HG02943 (cell line): ENCODE data around the gene ATF4.

Experiments used
- ATAC-seq: cut with Tn5 transposase; IDR thresholded peaks from one replicate; pipeline ENCODE4 v1.9.1; 2021; ENCODE audit warnings: mild to moderate bottlenecking, low read depth, moderate library complexity; ENCODE audit not compliant: unreplicated experiment

The ATF4 gene

DNA sequence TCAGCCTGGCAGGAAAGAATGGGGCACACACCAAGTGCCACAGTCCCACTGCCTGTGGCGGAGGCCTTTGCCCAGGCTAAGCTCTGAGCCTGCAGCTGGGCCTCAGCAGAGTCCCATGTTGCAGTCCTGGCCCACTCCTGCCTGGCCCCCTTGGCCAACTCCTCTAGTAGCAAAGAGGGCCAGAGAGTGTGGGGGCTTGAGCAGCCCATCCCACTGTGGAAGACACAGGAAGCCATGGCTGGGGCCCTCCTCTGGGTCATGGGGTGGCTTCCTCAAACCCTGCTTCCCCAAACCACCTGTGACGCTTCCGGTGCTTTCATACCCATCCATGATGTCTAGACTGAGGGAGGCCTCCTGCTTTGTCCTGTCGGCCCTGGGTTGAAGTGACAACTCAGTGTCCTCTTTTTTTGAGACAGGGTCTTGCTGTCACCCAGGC lies 6.4 kb downstream of the ATF4 start:
- ATAC-seq, result no peak

DNA sequence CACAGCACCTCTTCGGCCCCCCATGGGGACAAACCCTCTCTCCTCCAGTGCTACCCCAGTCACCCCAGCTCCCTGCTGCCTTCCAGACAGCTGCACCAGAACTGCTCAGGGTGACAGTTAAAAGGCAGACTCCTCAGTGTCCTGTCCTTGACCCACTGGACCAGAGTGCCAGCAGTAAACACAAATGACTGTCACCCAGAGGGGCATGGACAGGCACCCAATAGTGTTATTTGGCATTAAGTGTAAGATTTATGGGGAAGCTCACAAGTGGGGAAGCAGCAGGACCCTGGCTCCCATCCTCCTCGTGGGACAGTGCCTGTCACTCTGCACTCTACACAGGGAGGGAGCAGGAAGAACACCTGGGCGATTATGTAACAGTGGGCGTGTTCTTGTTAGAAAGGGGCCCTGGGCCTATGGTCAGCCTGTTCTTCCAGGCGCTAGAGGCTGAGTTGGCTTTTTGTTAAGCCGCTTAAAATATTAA lies 7.2 kb downstream of the ATF4 start:
- ATAC-seq, result no peak

DNA sequence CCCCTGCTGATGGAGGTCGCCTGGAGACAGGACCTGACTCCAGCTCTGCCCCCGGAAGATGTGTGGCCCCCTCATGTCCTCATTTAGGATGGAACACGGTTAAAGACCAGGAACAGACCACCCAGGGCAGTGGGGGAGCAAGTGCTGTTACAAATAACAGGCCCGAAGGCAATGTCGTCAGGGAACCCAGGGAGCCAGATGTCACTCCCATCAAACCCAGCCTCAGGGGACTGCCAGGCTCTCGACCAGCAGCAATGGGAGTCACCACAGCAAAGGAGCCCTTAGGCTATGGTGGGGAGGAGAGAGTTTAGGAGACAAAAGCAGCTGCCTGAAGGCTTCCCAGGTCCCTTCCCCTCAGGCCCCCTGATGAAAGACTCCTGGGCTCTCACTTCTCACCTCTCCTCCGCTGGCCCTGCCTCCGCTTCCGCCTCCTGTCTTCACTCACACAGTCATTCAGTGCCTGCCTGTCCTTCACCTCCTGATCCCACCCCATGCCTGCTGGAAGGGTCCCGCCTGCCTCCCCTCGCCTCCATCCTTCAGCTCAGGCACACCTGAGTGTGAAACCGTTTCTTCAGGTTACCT lies 7.8 kb downstream of the ATF4 start:
- ATAC-seq, result no peak

GRCh38 chr22:39528681-39529486 lies 8.5 kb downstream of the ATF4 start:
- no peak for ATAC-seq

- no peak for ATAC-seq
Observed at GRCh38 chr22:39529487-39529851, 9.1 kb downstream of the ATF4 start.

DNA sequence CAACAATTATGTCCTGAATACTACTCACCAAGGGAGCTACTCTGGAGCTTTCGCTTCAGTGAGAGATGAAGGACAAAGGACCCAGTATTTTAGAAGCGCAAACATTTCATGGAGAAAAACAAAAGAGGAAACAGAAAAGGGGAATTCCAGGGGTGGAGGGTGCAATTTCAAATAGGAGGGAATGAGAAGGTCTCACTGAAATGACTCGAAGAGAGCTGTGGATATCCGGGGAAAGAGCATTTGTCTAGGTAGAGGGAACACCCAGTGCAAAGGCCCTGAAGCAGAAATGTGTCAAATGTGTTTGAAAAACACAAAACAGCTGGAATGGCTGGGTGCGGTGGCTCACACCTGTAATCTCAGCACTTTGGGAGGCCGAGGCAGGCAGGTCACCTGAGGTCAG lies 9.8 kb downstream of the ATF4 start:
- ATAC-seq, result no peak

GRCh38 chr22:39530692-39531331 lies 10.4 kb downstream of the ATF4 start:
- ATAC-seq, result no peak

DNA sequence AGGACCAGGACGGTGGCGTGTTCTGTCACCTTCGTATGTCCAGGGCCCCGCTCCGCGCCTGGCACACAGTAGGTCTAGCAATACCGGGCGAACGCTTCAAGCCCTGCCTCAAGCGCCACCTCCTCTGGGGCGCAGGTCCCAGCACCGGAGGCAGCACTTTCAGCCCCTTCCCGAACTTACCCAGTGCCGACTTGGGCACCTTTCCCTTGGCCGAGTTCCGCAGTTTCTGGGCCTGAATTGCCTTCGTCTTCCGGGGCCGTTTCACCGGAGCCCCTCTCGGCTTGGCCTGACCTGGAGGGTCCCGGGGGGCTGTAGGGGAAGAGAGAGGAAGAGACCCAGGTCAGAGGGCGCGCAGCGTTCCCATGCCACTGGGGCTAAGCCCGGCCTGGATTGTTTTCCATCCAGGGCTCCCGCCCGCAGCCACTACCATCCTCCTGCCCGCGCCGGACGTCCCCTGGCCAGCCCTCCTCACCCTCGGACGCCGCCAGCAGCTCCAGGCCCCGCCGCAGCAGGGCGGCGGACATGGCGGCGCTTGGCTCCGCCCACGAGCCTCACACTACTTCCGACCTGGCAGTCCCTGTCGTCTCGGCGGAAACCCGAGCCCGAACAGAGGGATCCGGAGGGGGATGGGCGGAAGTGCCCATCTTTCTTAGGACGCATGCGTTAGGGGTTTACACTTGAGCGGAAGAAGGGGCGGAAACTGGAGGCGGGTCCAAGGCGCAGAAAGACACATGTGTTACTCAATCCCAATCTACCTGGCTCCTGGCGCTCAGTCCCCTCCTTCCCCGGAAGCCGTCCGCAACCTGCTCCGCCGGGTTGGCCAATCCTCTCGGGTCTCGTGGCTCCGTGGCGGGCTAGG lies 12.1 kb downstream of the ATF4 start, which contains the start of gene RPS19BP1:
RPS19BP1 (minus strand) TSS at position 534 of the 859 bp plus-strand sequence; CDS start at position 524, 10 bp downstream.
- peak; percentile 75 for ATAC-seq

GRCh38 chr22:39534092-39534506 lies 13.7 kb downstream of the ATF4 start:
- no peak for ATAC-seq

GRCh38 chr22:39534591-39535356 lies 14.4 kb downstream of the ATF4 start:
- no peak for ATAC-seq

GRCh38 chr22:39535357-39535725 lies 15.0 kb downstream of the ATF4 start:
- no peak for ATAC-seq

DNA sequence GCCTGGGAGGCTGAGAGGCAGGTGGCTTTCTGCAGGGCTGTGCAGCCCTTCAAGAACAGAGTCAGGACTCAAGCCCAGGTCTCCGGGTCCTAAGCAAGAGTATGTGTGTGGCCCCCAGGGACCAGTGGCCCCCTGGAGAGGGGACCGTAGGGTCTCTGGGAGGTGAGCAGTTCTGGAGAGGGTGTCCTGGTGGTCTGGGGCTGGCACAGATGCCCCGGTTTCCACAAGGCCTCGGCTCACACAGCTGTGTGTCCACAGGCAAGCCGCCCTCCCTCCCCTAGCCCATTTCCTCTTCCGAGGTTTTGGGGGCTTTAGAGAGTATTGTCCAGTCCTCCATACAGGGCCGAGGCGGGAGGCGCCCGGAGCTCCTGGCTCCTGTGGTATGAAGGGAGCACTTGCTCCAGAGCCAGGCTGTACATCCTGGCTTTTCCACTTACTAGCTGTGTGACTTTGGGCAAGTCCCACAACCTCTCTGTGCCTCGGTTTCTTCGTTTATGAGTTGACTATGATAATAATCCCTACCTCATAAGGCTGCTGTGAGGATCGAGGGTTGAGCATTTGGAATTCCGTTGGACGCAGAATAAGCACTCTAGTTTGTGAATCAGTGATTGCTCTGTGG lies 15.6 kb downstream of the ATF4 start:
- no peak for ATAC-seq

- ATAC-seq, result no peak
Observed at GRCh38 chr22:39536711-39537110, 16.3 kb downstream of the ATF4 start.

- no peak for ATAC-seq
Observed at GRCh38 chr22:39537975-39538374, 17.6 kb downstream of the ATF4 start.

- no peak for ATAC-seq
Observed at GRCh38 chr22:39543095-39543494, 22.7 kb downstream of the ATF4 start.

- no peak for ATAC-seq
Observed at GRCh38 chr22:39545386-39546365, 25.3 kb downstream of the ATF4 start.

DNA sequence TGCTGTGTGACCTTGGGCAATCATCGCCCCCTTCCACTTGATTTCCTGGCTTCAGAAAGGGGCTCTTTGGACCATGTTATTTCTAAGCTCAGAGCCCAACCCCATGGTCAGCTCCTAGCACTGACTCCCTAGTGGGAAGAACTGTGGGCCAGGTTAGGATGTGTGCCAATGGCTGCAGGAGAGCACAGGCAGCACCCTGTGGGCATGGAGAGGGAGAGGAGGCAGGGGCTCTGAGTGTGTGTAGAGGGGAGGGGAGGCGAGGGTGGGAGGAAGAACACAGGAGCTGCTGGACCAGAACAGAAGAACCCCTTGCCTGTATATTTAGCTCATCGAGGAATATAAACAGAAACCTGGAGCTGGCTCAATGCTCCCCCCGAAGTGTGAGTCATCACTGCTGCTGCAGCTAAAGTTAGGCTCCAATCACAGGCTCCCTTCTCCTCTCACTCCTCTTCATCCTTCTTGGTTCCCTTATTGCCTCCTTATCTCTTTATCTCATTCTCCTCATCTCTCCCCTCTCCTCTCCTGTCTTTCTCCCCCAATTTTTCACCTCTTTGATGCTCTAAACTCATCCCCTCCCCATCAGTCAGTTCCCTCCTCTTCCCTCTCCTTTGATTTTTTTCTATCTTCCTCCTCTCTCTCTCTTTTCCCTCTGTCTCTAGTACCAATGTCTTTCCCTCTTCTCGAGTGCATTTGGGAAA lies 26.7 kb downstream of the ATF4 start:
- ATAC-seq, result no peak

DNA sequence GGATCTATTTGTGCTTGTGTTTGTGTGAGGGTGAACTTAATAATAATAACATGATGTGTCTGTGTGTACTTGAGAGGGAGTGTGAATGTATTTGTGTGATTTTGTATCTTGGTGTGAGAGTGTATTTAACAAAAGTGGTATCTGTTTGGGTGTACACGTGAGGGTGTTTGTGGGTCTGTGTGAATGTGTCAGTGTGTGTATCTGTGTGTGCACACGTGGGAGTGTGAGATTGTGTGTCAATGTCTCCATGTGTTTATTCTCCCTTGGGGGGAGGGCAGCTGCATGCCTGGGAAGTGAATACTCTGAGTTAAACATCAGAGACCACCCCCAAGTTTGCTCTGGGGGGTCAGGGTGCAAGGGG lies 27.2 kb downstream of the ATF4 start:
- no peak for ATAC-seq
